GM15510 (cell line): ENCODE results near the gene NCAPG2.

ENCODE experiments used
- POLR2A ChIP-seq: IDR thresholded peaks from 3 replicates; pipeline ENCODE4 v1.6.1; 2011; ENCODE audit warnings: borderline replicate concordance; ENCODE audit not compliant: insufficient read length; ENCODE audit errors: extremely low read depth

NCAPG2 gene

GRCh38 chr7:158702196-158702595 lies 2.4 kb downstream of the NCAPG2 start:
- no peak for TF ChIP-seq POLR2A

DNA sequence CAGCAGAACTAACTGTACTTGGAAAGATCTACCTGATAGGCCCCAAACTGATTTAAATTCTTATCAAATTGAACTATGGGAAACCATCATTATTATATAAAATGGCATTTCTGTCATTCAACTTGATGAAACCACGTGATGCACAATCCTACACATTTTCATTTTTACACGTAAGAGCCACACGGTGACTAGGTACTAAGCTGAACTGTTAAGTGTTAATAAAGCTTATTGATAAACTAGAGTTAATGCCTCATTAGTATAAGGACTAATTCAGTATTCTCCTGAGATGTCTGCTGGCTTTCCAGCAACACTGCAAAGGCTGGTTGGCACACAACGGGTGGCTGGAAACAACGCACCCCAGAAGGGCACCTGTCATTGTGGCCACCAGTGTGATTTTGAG lies 4.6 kb downstream of the NCAPG2 start:
- TF ChIP-seq POLR2A = no peak

DNA sequence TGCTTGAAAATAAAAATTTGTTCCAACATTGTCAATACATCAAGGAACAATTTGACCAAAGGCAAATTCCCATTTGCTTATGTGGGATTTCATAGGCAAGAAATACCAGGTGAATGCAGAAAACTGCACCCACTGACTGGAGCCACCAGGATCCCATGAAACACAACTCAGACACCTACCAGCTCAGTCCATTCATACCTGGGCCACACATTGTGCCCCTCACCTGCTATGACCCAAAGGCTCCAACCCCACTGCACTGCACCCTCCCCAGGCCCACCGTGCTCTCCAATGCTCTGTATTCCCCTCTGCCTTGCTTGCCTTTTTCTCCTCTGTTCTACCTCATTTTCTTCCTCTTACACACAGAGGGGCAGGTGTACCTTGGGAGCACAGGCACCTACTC lies 5.3 kb downstream of the NCAPG2 start:
- TF ChIP-seq POLR2A = no peak

GRCh38 chr7:158698657-158699195 lies 5.9 kb downstream of the NCAPG2 start:
- no peak for TF ChIP-seq POLR2A

DNA sequence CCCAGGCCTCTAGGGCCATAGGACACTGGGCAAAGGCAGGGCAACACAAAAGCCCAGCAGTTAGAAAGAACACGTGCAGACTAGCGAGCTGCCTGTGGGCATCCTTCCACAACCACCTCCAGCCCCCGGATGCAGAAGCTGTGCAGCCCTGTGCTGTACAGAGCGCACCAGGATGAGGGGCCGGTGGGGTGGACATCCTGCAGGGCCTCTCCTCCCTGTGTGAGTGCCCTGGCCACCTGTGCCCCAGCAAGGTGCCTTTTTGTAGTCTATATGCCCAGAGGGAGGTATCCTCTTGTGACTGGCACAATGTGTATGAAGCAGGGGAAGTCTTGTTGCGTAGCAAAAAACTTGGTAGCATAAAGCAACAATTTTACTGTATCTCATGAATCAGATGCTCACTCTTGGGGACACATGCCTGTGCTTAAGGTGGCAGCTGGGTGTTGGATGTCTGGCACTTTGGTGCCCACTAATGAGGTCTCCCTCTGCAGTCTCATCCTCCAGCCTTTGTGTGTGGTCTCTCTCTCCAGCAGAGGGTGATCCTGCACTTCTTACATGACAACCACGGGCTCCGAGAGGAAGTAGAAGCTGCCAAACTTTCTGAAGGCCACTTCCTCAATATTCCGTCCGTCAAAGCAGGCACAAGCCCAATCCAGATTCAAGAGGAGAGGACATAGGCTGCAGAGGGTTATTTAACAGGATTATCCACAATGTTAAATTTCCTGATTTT lies 8.7 kb downstream of the NCAPG2 start:
- TF ChIP-seq POLR2A = no peak

DNA sequence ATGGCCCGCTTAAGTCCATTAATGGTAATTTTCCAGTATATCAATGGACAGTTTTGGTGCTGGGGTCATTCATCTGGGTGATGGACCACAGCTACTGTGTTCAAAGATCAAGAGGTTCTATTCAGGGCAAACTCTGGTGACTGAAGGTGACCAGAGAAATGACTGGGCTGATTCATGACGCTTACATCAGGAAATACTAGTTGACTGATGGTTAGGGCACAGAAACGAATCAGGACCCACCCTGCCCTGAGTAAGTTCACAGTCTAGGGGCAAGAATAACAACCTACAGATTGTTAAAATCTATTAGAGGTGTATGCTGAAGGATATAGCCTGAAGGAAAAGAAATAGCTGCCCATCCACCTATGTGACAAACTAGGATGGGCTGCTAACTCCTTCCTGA lies 9.5 kb downstream of the NCAPG2 start:
- no peak for TF ChIP-seq POLR2A

DNA sequence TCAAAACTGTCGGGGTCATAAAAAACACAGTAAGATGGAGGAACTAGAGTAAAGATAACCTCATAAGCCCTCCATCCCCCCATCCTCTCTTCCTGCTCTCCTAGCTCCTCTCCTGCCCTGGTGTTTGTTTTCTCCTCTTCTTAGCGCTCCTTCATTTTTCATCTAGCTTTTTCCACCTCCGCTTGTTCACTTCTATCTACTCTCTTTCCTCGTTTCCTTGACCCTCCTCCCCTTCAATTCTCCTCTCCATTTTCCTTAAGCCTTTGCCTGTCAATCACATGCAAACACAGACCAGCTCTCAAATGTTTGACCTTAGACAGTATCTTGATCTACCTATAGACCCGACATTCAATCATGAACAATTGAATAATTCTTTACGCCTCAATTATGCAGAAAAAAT lies 10.0 kb downstream of the NCAPG2 start:
- TF ChIP-seq POLR2A = no peak

DNA sequence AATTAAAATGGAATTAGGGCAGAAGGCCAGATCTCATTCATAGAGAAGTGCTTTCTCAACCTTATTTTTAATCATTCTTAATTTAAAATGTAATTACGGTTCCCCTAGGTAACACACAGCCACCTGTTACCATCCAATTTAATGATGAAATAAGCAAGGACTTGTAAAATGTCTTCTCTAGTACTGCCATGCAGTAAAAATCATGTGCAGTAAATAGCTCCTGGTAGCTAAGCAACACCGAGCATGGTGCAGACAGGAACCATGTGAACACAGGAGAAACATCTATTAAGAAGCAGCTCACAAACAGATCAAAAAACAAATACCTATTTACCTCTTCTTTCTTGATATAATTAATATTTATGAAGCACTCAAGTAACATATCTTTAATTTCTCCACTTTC lies 15.1 kb downstream of the NCAPG2 start:
- no peak for TF ChIP-seq POLR2A

GRCh38 chr7:158687406-158687805 lies 17.2 kb downstream of the NCAPG2 start:
- TF ChIP-seq POLR2A = no peak

- TF ChIP-seq POLR2A = no peak
Observed at GRCh38 chr7:158685693-158686092, 18.9 kb downstream of the NCAPG2 start.

- TF ChIP-seq POLR2A = no peak
Observed at GRCh38 chr7:158684329-158684728, 20.3 kb downstream of the NCAPG2 start.

- TF ChIP-seq POLR2A = no peak
Observed at GRCh38 chr7:158683541-158683940, 21.1 kb downstream of the NCAPG2 start.

- TF ChIP-seq POLR2A = no peak
Observed at GRCh38 chr7:158682456-158682855, 22.1 kb downstream of the NCAPG2 start.

- no peak for TF ChIP-seq POLR2A
Observed at GRCh38 chr7:158680754-158681153, 23.9 kb downstream of the NCAPG2 start.

- TF ChIP-seq POLR2A = no peak
Observed at GRCh38 chr7:158676906-158677305, 27.7 kb downstream of the NCAPG2 start.

DNA sequence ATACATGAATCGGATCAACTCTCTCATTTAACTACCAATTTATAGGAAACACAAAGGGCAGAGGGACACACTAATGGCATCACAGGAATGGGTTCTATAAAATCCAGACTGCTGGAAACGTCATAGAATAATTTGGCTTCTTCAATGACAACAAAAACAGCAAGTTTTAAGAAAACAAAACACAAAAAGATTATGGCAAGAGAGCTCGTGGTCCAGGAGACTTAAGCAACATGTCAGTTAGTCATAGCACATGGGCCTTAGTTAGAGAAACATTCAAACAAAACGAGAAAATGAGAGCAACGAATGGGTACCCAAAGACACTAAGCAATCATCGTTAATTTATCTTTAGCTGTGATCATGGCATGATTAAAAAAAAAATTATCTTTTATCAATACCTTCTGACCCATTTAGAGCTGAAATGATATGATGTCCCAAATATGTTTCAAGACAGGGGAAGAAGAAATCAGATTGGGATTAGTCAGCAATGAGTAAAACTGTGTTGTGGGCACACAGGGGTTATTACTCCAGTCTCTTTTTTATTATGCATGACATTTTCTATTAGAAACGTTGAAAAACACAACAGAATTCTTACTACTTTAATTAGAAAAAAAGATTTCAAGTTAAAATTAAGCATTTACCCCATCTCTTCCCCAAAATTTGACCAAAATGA lies 28.3 kb downstream of the NCAPG2 start:
- no peak for TF ChIP-seq POLR2A
